T-helper 17 cell (primary cell): ENCODE measurements around the gene ZNRF1. TPM values are rescaled to one million over a fixed set of nuclear protein-coding genes. Genes with fewer than 3 reads are reported as not detected.

Experiments used
- ATAC-seq: fragments of 150-1000 bp; cut with Tn5 transposase; 2 replicates; pipeline ENCODE4 v1.10.0; 2021; ENCODE audit warnings: mild to moderate bottlenecking, moderate library complexity
- DNase-seq, 3 donors: peaks; one replicate each; pipeline versions ENCODE4 v3.0.0 to v3.0.0-alpha.2; 2020 to 2021
- H3K9me3 ChIP-seq: one replicate; pipeline ENCODE4 v1.7.0; 2013; ENCODE audit warnings: low read length, mild to moderate bottlenecking; ENCODE audit not compliant: control insufficient read depth, poor library complexity, severe bottlenecking
- H3K27ac Mint-ChIP-seq: one replicate; pipeline ENCODE4 v1.8.0; 2022; ENCODE audit warnings: mild to moderate bottlenecking, moderate library complexity, mixed read lengths
- H3K27me3 Mint-ChIP-seq: one replicate; pipeline ENCODE4 v1.8.0; 2022; ENCODE audit warnings: mixed read lengths
- H3K36me3 Mint-ChIP-seq: one replicate; pipeline ENCODE4 v1.8.0; 2022; ENCODE audit warnings: low read depth, mixed read lengths
- H3K4me1 Mint-ChIP-seq: one replicate; pipeline ENCODE4 v1.8.0; 2022; ENCODE audit warnings: mild to moderate bottlenecking, mixed read lengths
- H3K4me3 Mint-ChIP-seq: one replicate; pipeline ENCODE4 v1.8.0; 2022; ENCODE audit warnings: mild to moderate bottlenecking, moderate library complexity, mixed read lengths
- total RNA-seq, 4 donors: library from RNA in 2 of 4; stranded (reverse) in 2 of 4; gene quantifications; one replicate each; pipeline ENCODE4 v1.2.3 and lab custom pipeline; 2022 to 2026

Gene ZNRF1
- total RNA-seq, 2 donors from 2014 or later: 10.7 to 18.1 TPM

- H3K4me3 Mint-ChIP-seq: peak overlapping the region; percentile 86
- H3K36me3 Mint-ChIP-seq: peaks cover 3% of the 10 kb centered on the region
- H3K27ac Mint-ChIP-seq: no peak overlapping the region
- no peak for ATAC-seq
- DNase-seq: no peak
- no peaks in the 10 kb centered on the region for H3K27me3 Mint-ChIP-seq
- H3K9me3 ChIP-seq: peaks cover 3% of the 10 kb centered on the region
- peaks cover 4% of the 10 kb centered on the region for H3K4me1 Mint-ChIP-seq
These were observed 149.1 kb downstream of the ZNRF1 start for GRCh38 chr16:75147968-75148310.

- peaks cover 3% of the 10 kb centered on the region for H3K9me3 ChIP-seq
- H3K4me3 Mint-ChIP-seq: peak within 1 kb of the TSS; percentile 86
- DNase-seq: peak; percentile 88 to 92 (median 90)
- peaks cover 3% of the 10 kb centered on the region for H3K36me3 Mint-ChIP-seq
- no peaks in the 10 kb centered on the region for H3K27me3 Mint-ChIP-seq
- peak; percentile 92 for ATAC-seq
- H3K4me1 Mint-ChIP-seq: peaks cover 4% of the 10 kb centered on the region
- H3K27ac Mint-ChIP-seq: peak within 1 kb of the TSS; percentile 66
These were observed 149.7 kb downstream of the ZNRF1 start, which contains the start of gene ZFP1 for GRCh38 chr16:75148311-75149195. Gene ZFP1, plus strand, starts transcription at chr16:75148524. Its CDS starts 4,428 bp downstream, at chr16:75152952.

GRCh38 chr16:75151798-75152197 lies 153.0 kb downstream of the ZNRF1 start:
- Mint-ChIP-seq H3K4me3 (no peak overlapping the region), H3K27ac (no peak overlapping the region), H3K4me1 (peaks cover 4% of the 10 kb centered on the region), H3K36me3 (peaks cover 4% of the 10 kb centered on the region), H3K27me3 (no peaks in the 10 kb centered on the region)
- H3K9me3 ChIP-seq: peaks cover 3% of the 10 kb centered on the region
- ATAC-seq (no peak), DNase-seq (no peak)

GRCh38 chr16:75152635-75153034 lies 153.8 kb downstream of the ZNRF1 start:
- Mint-ChIP-seq H3K27me3 (no peaks in the 10 kb centered on the region), H3K27ac (no peak overlapping the region), H3K4me3 (no peak overlapping the region), H3K4me1 (peaks cover 7% of the 10 kb centered on the region), H3K36me3 (peaks cover 5% of the 10 kb centered on the region)
- H3K9me3 ChIP-seq: peaks cover 3% of the 10 kb centered on the region
- DNase-seq (no peak), ATAC-seq (no peak)

- peaks cover 9% of the 10 kb centered on the region for H3K4me1 Mint-ChIP-seq
- H3K36me3 Mint-ChIP-seq: peaks cover 12% of the 10 kb centered on the region
- DNase-seq (no peak), ATAC-seq (no peak)
- no peaks in the 10 kb centered on the region for H3K9me3 ChIP-seq
- no peak overlapping the region for H3K27ac Mint-ChIP-seq
- H3K27me3 Mint-ChIP-seq: no peaks in the 10 kb centered on the region
- H3K4me3 Mint-ChIP-seq: no peak overlapping the region
These were observed 161.6 kb downstream of the ZNRF1 start for GRCh38 chr16:75160386-75160785.

Other genes with a start within 250 kb of the ZNRF1 start
- 1 to 10 TPM in 1 of 2 donors, under 1 TPM in 1; 0.73 to 1.7 TPM for gene FA2H, start 224.2 kb upstream of the ZNRF1 start, total RNA-seq
- gene WDR59, start 13.9 kb upstream of the ZNRF1 start, total RNA-seq: 100 to 1,000 TPM in 1 of 2 donors, 10 to 100 TPM in 1; 90.2 to 112 TPM
- gene LDHD, start 117.8 kb downstream of the ZNRF1 start, total RNA-seq: under 1 TPM in 1 of 2 donors, not detected in 1; 0.62 TPM
- gene ZFP1, start 149.5 kb downstream of the ZNRF1 start, total RNA-seq: 10 to 100 TPM; 10.2 to 10.4 TPM
- not detected for gene CTRB2, start 208.1 kb downstream of the ZNRF1 start, total RNA-seq
- gene CTRB1, start 220.0 kb downstream of the ZNRF1 start, total RNA-seq: not detected